ENCODE results near the gene RANBP9. TPM values are rescaled to one million over a fixed set of nuclear protein-coding genes. Genes with fewer than 3 reads are reported as not detected.
A peak's percentile ranks its signal among the peaks of the same experiment; 100 is the strongest.

Gene RANBP9
- total RNA-seq, 3 donors from 2014 or later: 43.9 to 51.5 (median 48.0) TPM

- H3K4me1 ChIP-seq: no peaks in the 10 kb centered on the region
- TF ChIP-seq POLR2AphosphoS5 (IDR thresholded peaks at IDR 0.05) (no peak), CTCF (IDR thresholded peaks at IDR 0.05) (no peak), POLR2A (IDR thresholded peaks at IDR 0.05) (no peak)
- intact Hi-C loops (cut with DNase I; ENCODE audit: low total_unique reads): no loop called here
- H3K4me3 ChIP-seq: no peak overlapping the region
- H3K27ac ChIP-seq: no peak overlapping the region
- H3K36me3 ChIP-seq: no peaks in the 10 kb centered on the region
- DNase-seq (ENCODE audit: low spot score in 2 of 2): no peak
- no peaks in the 10 kb centered on the region for H3K9me3 ChIP-seq
- H3K27me3 ChIP-seq: no peaks in the 10 kb centered on the region
Measured at GRCh38 chr6:13576017-13576416, 135.6 kb downstream of the RANBP9 start.

- Histone ChIP-seq H3K27ac (peak overlapping the region; percentile 94 to 97), H3K4me3 (peak overlapping the region; percentile 76 to 87 (median 84)), H3K36me3 (no peaks in the 10 kb centered on the region), H3K27me3 (no peaks in the 10 kb centered on the region), H3K9me3 (no peaks in the 10 kb centered on the region), H3K4me1 (no peaks in the 10 kb centered on the region)
- intact Hi-C loops (cut with DNase I; ENCODE audit: low total_unique reads): no loop called here
- DNase-seq (ENCODE audit: low spot score in 2 of 2): no peak
- no peak for TF ChIP-seq POLR2AphosphoS5 (IDR thresholded peaks at IDR 0.05)
- TF ChIP-seq CTCF (IDR thresholded peaks at IDR 0.05): peak; percentile 62 to 82 (median 71)
- TF ChIP-seq POLR2A (IDR thresholded peaks at IDR 0.05): no peak
Measured at GRCh38 chr6:13575377-13575775, 136.3 kb downstream of the RANBP9 start.

GRCh38 chr6:13574571-13575376 lies 136.9 kb downstream of the RANBP9 start, which contains the start of gene SIRT5:
SIRT5 (plus strand) TSS chr6:13574601; CDS start chr6:13584111, 9,510 bp downstream.
- peak; percentile 70 to 77 for DNase-seq (ENCODE audit: low spot score in 2 of 2)
- Histone ChIP-seq H3K27me3 (no peaks in the 10 kb centered on the region), H3K9me3 (no peaks in the 10 kb centered on the region), H3K27ac (peak within 1 kb of the TSS; percentile 94 to 97), H3K36me3 (no peaks in the 10 kb centered on the region), H3K4me3 (peak within 1 kb of the TSS; percentile 76 to 87 (median 84)), H3K4me1 (no peaks in the 10 kb centered on the region)
- intact Hi-C loops (cut with DNase I; ENCODE audit: low total_unique reads): no loop called here
- TF ChIP-seq POLR2A (IDR thresholded peaks at IDR 0.05) (peak; percentile 86), POLR2AphosphoS5 (IDR thresholded peaks at IDR 0.05) (peak; percentile 25 to 61 (median 59)), CTCF (IDR thresholded peaks at IDR 0.05) (no peak)

- peak overlapping the region; percentile 76 to 87 (median 84) for H3K4me3 ChIP-seq
- peak overlapping the region; percentile 94 to 97 for H3K27ac ChIP-seq
- TF ChIP-seq POLR2A (IDR thresholded peaks at IDR 0.05) (no peak), CTCF (IDR thresholded peaks at IDR 0.05) (no peak), POLR2AphosphoS5 (IDR thresholded peaks at IDR 0.05) (peak in 2 of 3 donors; percentile 25 to 62)
- no peaks in the 10 kb centered on the region for H3K36me3 ChIP-seq
- no peaks in the 10 kb centered on the region for H3K9me3 ChIP-seq
- H3K4me1 ChIP-seq: no peaks in the 10 kb centered on the region
- intact Hi-C loops (cut with DNase I; ENCODE audit: low total_unique reads): no loop called here
- DNase-seq (ENCODE audit: low spot score in 2 of 2): peak; percentile 86 to 90
- H3K27me3 ChIP-seq: no peaks in the 10 kb centered on the region
Measured at GRCh38 chr6:13574149-13574570, 137.5 kb downstream of the RANBP9 start.

GRCh38 chr6:13573669-13574110 lies 137.9 kb downstream of the RANBP9 start:
- H3K36me3 ChIP-seq: no peaks in the 10 kb centered on the region
- no peaks in the 10 kb centered on the region for H3K9me3 ChIP-seq
- peak overlapping the region; percentile 94 to 97 for H3K27ac ChIP-seq
- intact Hi-C loops (cut with DNase I; ENCODE audit: low total_unique reads): no loop called here
- DNase-seq (ENCODE audit: low spot score in 2 of 2): no peak
- peak overlapping the region; percentile 76 to 87 (median 84) for H3K4me3 ChIP-seq
- no peak for TF ChIP-seq POLR2A (IDR thresholded peaks at IDR 0.05)
- H3K27me3 ChIP-seq: no peaks in the 10 kb centered on the region
- no peaks in the 10 kb centered on the region for H3K4me1 ChIP-seq
